Ishikawa (cell line): Measurements from ENCODE around the gene RTN1.

ENCODE experiments used
- CEBPB ChIP-seq: IDR thresholded peaks from 2 replicates; pipeline ENCODE4 v1.6.1; 2012
- CREB1 ChIP-seq: IDR thresholded peaks from 2 replicates; pipeline ENCODE4 v1.6.1; 2012; ENCODE audit warnings: low read depth
- EP300 ChIP-seq: IDR thresholded peaks from 2 replicates; pipeline ENCODE4 v1.6.1; 2012; ENCODE audit warnings: borderline replicate concordance
- FOXM1 ChIP-seq: IDR thresholded peaks from 2 replicates; pipeline ENCODE4 v1.6.1; 2012; ENCODE audit warnings: low read depth, borderline replicate concordance
- NFIC ChIP-seq: IDR thresholded peaks from 2 replicates; pipeline ENCODE4 v1.6.1; 2012
- RAD21 ChIP-seq: IDR thresholded peaks from 2 replicates; pipeline ENCODE4 v1.6.1; 2012; ENCODE audit warnings: low read depth
- REST ChIP-seq: IDR thresholded peaks from 2 replicates; pipeline ENCODE4 v1.6.1; 2012; ENCODE audit warnings: low read depth, mild to moderate bottlenecking
- TCF12 ChIP-seq: IDR thresholded peaks from 2 replicates; pipeline ENCODE4 v1.6.1; 2012; ENCODE audit warnings: low read depth
- TEAD4 ChIP-seq: IDR thresholded peaks from 2 replicates; pipeline ENCODE4 v1.6.1; 2012
- YY1 ChIP-seq: IDR thresholded peaks from 2 replicates; pipeline ENCODE4 v1.6.1; 2012; ENCODE audit warnings: low read depth
- ZBTB7A ChIP-seq: IDR thresholded peaks from 2 replicates; pipeline ENCODE4 v1.6.1; 2012; ENCODE audit warnings: low read depth
- TF ChIP-seq, protein P1 (sequence below): IDR thresholded peaks from 2 replicates; pipeline ENCODE4 v1.6.1; 2012
- TF ChIP-seq, protein P2 (sequence below): IDR thresholded peaks from 2 replicates; pipeline ENCODE4 v1.6.1; 2012

The RTN1 gene

DNA sequence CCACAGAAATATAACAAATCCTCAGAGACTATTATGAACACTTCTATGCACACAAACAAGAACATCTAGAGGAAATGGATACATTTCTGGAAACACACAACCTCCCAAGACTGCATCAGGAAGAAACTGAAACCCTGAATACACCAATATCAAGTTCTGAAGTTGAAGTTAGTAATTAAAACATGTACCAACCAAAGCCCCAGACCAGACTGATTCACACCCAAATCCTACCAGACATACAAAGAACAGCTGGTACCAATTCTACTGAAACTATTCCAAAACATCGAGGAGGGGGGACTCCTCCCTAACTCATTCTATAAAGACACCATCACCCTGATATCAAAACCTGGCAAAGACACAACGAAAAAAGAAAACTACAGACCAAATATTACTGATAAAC is 179.3 kb downstream of the RTN1 start:
- TF ChIP-seq TCF12 (no peak), RAD21 (no peak), ZBTB7A (no peak), TEAD4 (no peak), CREB1 (no peak), REST (no peak), EP300 (no peak)
- TF ChIP-seq, protein P1, sequence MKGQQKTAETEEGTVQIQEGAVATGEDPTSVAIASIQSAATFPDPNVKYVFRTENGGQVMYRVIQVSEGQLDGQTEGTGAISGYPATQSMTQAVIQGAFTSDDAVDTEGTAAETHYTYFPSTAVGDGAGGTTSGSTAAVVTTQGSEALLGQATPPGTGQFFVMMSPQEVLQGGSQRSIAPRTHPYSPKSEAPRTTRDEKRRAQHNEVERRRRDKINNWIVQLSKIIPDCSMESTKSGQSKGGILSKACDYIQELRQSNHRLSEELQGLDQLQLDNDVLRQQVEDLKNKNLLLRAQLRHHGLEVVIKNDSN, result no peak

DNA sequence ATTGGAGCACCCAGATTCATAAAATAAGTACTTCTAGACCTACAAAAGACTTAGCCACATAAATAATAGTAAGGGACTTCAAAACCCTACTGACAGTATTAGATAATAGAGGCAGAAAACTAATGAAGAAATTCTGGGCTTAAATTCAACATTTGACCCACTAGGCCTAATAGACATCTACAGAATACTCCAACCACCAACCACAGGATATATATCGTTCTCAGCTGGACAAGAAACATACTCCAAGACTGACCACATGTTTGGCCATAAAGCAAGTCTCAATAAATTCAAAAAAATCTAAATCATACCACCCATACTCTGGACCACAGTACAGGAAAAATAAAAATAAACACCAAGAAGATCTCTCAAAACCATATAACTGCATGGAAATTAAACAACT is 180.2 kb downstream of the RTN1 start:
- TF ChIP-seq YY1 (no peak), NFIC (no peak), FOXM1 (no peak), REST (no peak), CEBPB (no peak), EP300 (no peak)
- TF ChIP-seq, protein P1, result no peak
- TF ChIP-seq, protein P2, sequence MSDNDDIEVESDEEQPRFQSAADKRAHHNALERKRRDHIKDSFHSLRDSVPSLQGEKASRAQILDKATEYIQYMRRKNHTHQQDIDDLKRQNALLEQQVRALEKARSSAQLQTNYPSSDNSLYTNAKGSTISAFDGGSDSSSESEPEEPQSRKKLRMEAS, result no peak

DNA sequence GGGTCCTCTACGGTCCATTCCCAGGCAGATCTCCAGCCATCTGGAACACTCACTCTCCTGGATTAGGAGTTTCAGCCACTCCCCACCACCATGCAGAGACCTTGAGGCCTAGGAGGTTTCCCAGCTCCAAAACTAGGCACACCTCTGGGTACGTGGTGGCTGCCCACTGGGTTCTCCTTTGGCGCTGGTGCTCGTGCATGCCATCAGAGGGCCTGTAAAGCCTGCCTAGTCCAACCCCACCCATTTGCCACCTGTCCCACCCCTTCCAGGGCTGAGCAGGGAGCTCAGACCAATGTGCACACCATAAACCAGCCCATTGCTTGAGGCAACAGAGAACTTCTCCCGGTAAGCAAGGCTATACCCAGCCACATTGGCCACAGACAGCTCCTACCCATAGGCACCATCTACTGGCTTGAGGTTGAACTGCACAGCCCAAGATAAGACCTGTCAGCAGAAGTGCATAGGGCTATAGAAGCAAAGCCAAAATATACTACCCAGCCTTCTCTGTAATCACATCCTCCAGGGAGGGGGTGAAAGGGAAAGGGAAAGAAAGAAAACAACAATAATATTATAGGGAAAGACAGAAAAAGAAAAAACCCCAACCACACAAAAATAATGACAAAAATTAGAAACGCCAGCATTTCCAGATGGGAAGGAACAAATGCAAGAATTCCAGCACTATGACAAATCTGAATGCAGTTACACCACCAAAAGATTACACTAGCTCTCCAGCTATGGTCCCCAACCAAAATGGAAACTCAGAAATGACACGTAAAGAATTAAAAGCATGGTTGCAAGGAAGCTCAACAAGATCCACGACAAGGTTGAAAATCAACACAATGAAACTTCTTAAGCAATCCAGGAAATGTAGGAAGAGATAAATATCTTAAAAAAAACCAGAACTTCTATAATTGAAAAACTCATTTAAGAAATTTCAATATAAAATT is 182.1 kb downstream of the RTN1 start:
- no peak for TF ChIP-seq CEBPB
- TF ChIP-seq RAD21, result peak; percentile 75
- TF ChIP-seq YY1, result no peak

- TF ChIP-seq, protein P1, result no peak
- no peak for TF ChIP-seq NFIC
These were observed 182.9 kb downstream of the RTN1 start for GRCh38 chr14:59687663-59688062.

GRCh38 chr14:59679872-59680271 is 190.7 kb downstream of the RTN1 start:
- no peak for TF ChIP-seq YY1
- peak; percentile 34; the same call in 1 of the 2 replicates for TF ChIP-seq CEBPB

DNA sequence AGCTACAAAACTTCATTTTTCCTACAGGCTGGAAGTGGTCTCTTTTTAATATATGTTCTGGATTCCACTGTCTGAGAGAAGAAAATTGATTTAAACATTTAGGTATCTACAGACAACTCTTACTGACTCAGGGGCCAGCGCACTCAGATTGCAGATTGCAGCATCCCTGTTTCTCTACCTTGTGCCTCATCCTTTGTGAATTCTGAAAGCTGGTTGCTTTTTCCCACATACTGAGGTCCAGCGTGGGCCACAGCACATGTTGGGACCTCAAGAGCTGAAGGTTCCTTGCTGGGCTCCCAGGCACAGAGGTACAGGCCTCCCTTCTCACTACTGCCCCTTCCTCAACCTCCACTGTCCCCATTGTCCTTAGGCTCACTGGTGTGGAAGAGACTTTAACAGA is 192.2 kb downstream of the RTN1 start:
- TF ChIP-seq CEBPB, result no peak
- TF ChIP-seq NFIC, result no peak
- no peak for TF ChIP-seq TEAD4
- no peak for TF ChIP-seq RAD21
- TF ChIP-seq REST, result no peak
